ENCODE measurements around the gene MZT2B.
"Not testable (repeated sequence)": the region's sequence is repeated elsewhere in the genome, so short reads cannot be mapped to it uniquely, and the experiment has no call there.

Gene MZT2B, protein sequence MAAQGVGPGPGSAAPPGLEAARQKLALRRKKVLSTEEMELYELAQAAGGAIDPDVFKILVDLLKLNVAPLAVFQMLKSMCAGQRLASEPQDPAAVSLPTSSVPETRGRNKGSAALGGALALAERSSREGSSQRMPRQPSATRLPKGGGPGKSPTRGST

DNA sequence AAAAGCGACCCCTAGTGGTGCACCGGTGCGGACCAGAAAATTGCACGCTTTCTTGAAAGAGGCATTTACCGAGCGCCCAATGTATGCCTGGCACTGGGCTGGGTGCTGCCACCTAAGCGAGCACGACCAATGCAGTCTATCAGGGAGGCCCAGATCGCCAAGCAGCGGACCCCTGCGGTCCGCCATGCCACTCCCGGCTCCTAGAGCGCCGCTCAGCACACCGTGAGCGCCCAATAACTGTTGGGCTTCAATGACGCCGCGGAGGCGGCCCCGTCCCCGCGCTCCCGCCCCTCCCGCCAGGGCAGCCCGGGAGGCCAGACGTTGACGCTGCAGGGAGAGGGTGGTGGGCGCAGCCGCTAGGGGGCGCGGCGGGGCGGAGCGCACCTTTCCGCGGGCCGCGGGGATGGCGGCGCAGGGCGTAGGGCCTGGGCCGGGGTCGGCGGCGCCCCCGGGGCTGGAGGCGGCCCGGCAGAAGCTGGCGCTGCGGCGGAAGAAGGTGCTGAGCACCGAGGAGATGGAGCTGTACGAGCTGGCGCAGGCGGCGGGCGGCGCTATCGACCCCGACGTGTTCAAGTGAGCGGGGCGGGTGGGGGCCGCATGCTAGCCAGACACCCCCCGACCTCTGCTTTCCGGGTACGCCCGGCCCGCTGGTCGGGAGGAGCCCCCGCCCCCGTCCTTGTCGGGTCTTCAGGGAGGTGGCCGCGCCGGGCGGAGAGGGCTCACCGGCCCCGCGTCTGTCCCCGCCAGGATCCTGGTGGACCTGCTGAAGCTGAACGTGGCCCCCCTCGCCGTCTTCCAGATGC lies at the start of gene MZT2B:
TSS of gene MZT2B (plus strand) at position 383 of the 803 bp plus-strand sequence. CDS start at position 404, 21 bp downstream.
- peak; percentile 93 for DNase-seq (ENCODE audit: low spot score)

- DNase-seq (ENCODE audit: low spot score): no peak
Measured at GRCh38 chr2:130135692-130136541, 46.1 kb upstream of the MZT2B start.

DNA sequence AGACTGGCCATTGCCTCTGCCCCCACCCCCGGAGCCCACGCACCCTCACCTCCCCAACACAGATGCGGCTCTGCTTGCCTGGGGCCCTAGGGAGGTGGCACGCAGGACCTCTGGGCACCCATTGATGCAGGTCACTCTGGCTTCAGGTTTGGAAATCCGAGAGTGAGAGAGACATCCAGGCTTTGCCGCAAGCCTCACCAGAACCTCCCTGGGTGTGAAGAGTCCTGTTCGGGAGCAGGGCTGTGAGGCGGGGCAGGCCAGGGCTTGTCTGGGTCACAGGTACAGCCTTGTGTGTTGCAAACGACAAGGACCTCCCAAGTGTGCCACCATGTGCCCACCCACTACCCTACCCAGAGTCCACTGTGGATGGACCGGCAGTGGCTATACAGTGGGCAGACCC lies 45.5 kb upstream of the MZT2B start:
- not testable (repeated sequence) for DNase-seq (ENCODE audit: low spot score)

- DNase-seq (ENCODE audit: low spot score): not testable (repeated sequence)
Measured at GRCh38 chr2:130137118-130137517, 44.9 kb upstream of the MZT2B start.

- DNase-seq (ENCODE audit: low spot score): not testable (repeated sequence)
Measured at GRCh38 chr2:130138326-130138725, 43.7 kb upstream of the MZT2B start.

DNA sequence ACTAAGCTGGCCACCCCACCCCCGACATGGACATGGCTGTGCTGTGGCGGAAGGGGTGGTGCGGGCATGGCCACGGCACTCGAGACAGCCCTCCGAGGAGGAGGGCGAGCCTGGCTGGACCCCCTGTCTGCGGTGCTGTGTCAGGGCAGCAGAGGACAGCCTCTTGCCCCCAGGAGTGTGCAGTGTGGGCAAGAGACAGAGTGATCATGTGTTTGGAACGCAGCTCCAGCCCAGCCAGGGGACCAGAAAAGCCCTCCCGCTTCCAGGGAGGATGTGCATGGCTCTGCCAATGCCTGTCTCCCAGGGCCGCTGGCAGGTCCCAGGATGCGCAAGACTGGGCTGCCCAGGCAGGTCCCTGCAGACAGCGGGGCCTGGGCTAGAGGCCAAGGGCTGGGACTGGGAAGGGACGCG lies 43.2 kb upstream of the MZT2B start:
- not testable (repeated sequence) for DNase-seq (ENCODE audit: low spot score)

DNA sequence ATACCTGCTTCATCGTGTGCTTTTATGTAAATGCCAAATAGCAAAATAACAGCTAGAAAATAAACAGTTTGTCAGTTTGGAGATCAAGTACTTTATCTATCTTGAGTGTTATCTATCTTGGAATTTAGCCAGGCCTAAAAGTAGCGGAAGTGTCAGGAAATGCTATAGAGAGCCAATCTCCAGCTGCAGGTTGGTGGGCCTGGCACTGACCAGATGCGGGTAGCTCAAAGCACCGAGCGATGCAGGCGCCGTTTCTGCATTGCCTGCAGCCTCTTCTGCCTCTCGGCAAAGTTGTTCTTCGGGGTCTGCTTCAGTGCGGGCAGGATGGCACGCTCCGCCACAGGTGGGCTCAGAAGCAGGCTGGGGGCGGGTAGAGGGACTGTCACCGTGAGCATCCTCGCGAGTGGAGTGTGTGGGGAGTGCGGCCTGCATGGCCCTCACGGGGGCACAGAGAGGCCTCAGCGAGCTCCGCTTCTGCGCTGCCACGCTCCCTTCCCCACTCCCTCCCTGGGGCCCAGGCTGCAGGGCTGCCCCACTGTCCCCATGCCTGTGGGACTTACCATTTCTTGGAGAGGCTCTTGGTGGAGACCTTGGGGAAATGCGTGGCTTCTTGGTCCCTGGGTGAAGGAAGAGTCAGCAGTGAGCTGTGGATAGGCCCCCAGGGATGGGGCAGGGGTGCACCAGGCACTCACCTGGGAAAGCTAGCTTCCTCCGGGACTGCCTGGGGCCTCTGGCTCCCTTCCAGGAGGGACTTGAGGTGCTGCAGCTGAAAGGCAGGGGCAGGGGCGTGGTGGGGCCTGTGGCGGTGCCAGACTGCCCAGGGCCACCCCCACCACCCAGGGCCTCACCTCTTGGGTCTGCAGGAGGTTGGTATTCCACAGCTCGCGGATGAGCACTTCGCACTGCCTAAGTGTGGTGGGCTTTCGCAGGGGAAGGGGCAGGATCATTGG lies 42.5 kb upstream of the MZT2B start:
- not testable (repeated sequence) for DNase-seq (ENCODE audit: low spot score)

DNA sequence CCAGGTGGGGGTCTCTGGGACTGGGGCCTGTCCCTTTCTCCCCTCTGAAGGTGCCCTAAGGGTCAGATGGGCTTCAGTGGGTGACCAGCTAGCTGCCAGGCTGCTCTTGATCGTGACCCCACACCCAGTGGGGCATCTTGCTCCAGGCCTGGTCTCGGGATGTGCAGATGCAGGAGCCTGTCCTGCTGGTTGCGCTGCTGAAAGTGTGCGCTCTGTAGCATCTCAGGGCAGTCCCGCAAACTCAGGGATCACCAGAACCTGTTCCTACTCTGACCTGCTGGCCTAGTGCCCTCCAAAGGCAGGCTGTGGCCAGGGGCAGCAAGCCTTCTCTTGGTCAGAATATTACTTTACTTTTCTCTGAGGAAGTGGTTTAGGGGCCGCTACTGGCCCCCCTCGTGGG lies 41.5 kb upstream of the MZT2B start:
- DNase-seq (ENCODE audit: low spot score): not testable (repeated sequence)

DNA sequence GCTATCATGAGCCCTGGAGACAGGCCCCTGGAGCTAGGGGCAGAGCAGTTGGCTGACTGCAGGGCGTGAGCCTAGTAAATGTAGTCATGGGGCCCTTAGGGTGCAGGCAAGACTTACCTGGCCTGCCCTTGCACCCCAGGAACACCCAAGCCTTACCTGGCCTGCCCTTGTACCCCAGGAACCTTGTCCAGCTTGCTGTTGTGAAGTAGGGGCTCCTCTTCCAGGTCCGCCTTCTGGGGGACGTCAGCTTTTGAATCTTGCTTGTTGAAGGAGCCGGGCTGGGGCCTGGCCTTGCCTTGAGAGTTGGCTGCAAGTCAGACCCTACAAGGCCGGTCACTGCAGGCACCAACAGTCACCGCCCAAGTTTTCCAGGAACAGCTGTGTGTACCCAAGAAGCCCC lies 41.1 kb upstream of the MZT2B start:
- not testable (repeated sequence) for DNase-seq (ENCODE audit: low spot score)

DNA sequence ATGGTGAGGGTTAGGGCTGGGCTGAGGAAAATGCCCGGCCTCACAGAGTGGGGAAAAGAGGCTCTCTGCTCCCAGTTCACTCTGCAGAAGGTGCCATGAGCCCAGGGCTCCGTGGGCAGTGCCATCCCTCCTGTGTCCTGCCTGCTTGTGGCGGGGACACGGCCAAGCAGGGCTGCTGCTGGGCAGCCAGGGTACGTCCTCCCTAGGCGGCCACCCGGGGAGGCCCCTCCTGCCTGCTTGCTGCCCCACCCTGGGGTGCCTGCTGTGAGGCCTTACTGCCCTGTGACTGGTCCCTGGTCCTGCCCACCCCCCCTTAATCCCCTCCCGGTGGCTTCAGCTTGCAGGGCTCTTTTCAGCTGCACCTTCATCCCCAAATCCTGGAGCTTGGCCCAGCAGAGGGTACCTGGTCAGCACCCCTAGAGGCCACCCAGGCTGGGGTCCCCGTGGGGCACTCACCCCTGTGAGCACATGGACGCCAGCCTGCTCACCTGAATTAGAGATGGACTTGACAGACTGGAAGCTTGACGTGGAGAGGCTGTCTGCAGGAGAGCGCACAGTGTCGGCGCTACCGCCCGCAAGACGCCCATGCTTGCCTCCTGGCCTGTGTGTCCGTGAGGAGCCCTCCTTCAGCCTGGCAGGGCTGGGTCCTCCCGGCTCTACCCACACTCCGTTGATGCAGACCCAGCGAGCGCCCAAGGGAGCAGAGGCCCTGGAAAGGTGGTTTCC lies 40.3 kb upstream of the MZT2B start:
- not testable (repeated sequence) for DNase-seq (ENCODE audit: low spot score)

GRCh38 chr2:130142396-130143265 lies 39.4 kb upstream of the MZT2B start:
- DNase-seq (ENCODE audit: low spot score): not testable (repeated sequence)

GRCh38 chr2:130143266-130144039 lies 38.6 kb upstream of the MZT2B start:
- DNase-seq (ENCODE audit: low spot score): not testable (repeated sequence)

DNA sequence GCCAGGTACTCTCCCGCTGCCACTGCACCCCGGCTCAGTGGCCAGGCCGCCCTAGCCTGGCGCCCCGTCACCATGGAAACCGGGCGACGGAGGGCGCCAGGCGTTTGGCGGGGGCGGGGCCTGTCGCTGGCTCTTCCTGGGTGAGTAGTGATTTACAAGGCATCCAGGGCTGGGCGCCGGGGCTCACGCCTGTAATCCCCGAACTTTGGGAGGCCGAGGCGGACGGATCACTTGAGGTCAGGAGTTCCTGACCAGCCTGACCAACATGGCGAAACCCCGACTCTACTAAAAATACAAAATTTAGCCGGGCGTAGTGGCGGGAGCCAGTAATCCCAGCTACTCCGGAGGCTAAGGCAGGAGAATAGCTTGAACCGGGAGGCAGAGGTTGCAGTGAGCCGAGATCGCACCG lies 37.1 kb upstream of the MZT2B start, which contains the start of gene CCDC74B:
TSS of gene CCDC74B (minus strand) at position 107 of the 409 bp plus-strand sequence. CDS start 116 bp downstream, outside the sequence.
- not testable (repeated sequence) for DNase-seq (ENCODE audit: low spot score)

- DNase-seq (ENCODE audit: low spot score): not testable (repeated sequence)
Measured at GRCh38 chr2:130148515-130148914, 33.5 kb upstream of the MZT2B start.

- DNase-seq (ENCODE audit: low spot score): no peak
Measured at GRCh38 chr2:130150181-130151144, 31.6 kb upstream of the MZT2B start.

- DNase-seq (ENCODE audit: low spot score): not testable (repeated sequence)
Measured at GRCh38 chr2:130151145-130151512, 30.9 kb upstream of the MZT2B start.

GRCh38 chr2:130152136-130152815 lies 29.8 kb upstream of the MZT2B start:
- DNase-seq (ENCODE audit: low spot score): not testable (repeated sequence)

All from iPS-NIHi11 (cell line).